Measurements from ENCODE around the gene UXS1.
A peak's percentile ranks its signal among the peaks of the same experiment; 100 is the strongest.

UXS1 gene

DNA sequence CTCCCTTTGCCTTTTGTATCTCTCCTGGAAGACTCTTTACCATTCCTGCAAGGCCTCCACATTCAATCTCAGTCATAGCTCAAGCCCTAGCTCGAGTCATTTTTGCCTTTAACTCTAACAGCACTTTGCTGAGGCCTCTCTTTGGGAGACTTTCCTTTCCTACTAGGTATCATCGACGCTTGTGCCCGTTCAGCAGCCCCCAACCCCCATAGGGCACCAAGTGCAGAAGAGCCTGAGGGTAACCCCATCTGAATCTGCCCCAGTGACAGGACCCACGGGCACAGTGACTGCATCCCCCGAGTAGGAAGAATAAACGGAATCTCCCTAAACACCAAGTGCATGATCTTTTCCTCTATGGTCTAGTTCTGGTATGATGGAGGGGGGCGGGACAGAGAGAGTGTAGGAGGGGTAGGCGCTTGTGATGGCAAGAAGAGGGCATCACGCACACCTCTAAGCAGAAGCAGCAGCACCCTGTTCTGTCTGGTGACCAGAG is 66.3 kb downstream of the UXS1 start:
- ATAC-seq (replicated peaks): no peak
- peaks cover 30% of the 10 kb centered on the region for H3K36me3 Mint-ChIP-seq (ENCODE audit: insufficient read depth)
- no peak overlapping the region for H3K4me3 Mint-ChIP-seq
- no peak for DNase-seq
- peak overlapping the region in 1 of 2 donors; percentile 47 for H3K27ac Mint-ChIP-seq
- no peaks in the 10 kb centered on the region for H3K27me3 Mint-ChIP-seq
- peaks cover 4 to 17% of the 10 kb centered on the region in 2 donors for H3K4me1 Mint-ChIP-seq (ENCODE audit: low read depth in 2 of 2)
- no peaks in the 10 kb centered on the region for H3K9me3 Mint-ChIP-seq

DNA sequence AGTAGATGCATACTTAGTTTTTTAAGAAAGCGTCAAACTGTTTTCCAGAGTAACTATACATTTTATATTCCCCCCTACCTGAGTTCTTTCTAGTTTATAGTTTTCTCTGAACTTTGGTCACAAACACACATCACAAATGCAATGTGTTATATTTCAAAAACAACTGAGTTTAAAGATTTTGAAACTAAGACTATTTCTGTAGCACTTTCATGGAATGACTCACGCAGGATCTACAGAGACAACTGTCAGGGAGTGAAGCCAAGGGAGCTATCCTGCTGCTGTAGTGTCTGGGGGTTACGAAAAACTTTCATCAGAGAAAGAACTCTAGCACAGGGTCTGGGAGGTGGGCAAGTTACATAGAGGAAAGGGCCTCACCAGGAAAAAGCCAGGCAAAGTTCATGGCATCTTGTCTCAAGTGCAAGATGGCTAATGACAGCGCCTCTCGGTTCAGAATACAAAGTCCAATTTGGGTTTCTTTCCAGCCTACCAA is 66.8 kb downstream of the UXS1 start:
- Mint-ChIP-seq H3K36me3 (ENCODE audit: insufficient read depth) (peaks cover 33% of the 10 kb centered on the region), H3K27me3 (no peaks in the 10 kb centered on the region)

DNA sequence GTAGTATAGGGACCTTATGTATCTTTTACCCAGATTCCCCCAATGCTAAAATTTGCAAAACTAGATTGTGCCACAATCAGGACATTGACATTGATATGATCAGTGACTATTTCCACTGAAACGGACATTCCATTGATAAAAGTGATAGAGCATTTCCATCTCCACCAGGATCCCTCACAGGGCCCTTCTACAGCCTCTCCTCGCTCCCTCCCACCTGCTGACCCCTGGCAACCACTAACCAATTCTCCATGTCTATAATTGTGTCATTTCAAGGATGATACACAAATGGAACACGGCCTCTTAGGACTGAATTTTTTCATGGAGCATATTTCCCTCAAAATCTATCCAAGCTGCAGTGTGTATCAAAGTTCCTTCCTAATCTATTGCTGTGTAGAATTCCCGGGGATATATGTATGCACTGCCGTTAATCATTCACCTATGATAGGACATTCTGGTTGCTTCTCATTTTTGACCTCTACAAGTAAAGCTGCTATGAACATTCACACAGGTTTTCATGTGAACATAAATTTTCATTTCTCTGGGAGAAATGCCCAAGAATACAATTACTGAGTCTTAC is 67.3 kb downstream of the UXS1 start:
- peaks cover 4 to 17% of the 10 kb centered on the region in 2 donors for H3K4me1 Mint-ChIP-seq (ENCODE audit: low read depth in 2 of 2)
- H3K4me3 Mint-ChIP-seq: no peak overlapping the region
- ATAC-seq (replicated peaks): no peak
- H3K27ac Mint-ChIP-seq: no peak overlapping the region
- DNase-seq: no peak
- H3K36me3 Mint-ChIP-seq (ENCODE audit: insufficient read depth): peaks cover 36% of the 10 kb centered on the region
- no peaks in the 10 kb centered on the region for H3K27me3 Mint-ChIP-seq
- no peaks in the 10 kb centered on the region for H3K9me3 Mint-ChIP-seq

More for the DNA sequence above, 66.8 kb downstream of the UXS1 start:
- H3K4me1 Mint-ChIP-seq (ENCODE audit: low read depth in 2 of 2): peaks cover 4 to 17% of the 10 kb centered on the region in 2 donors
- no peak overlapping the region for H3K4me3 Mint-ChIP-seq
- ATAC-seq (replicated peaks) (no peak), DNase-seq (no peak)
- no peaks in the 10 kb centered on the region for H3K9me3 Mint-ChIP-seq
- peak overlapping the region in 1 of 2 donors; percentile 47 for H3K27ac Mint-ChIP-seq

DNA sequence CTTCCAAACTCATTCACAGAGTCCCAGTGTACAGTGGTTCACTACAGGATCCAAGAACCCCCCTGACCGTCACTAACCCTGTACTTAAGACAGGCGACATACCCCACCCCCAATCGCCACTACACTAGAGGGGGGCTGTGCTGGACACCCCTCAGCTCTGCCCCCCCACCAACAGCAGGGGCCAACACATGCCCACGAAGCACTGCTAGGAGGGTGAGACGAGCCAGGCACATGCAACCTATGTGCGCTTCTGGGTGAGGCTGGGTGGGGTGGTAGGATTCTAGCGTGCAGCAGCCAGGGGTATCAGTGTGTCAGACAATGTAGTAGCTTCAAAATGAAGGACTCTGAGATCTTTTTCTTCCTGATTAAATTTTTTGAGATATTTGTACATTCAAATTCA is 67.8 kb downstream of the UXS1 start:
- no peaks in the 10 kb centered on the region for H3K27me3 Mint-ChIP-seq
- ATAC-seq (replicated peaks): no peak
- H3K27ac Mint-ChIP-seq: peak overlapping the region in 1 of 2 donors; percentile 20

DNA sequence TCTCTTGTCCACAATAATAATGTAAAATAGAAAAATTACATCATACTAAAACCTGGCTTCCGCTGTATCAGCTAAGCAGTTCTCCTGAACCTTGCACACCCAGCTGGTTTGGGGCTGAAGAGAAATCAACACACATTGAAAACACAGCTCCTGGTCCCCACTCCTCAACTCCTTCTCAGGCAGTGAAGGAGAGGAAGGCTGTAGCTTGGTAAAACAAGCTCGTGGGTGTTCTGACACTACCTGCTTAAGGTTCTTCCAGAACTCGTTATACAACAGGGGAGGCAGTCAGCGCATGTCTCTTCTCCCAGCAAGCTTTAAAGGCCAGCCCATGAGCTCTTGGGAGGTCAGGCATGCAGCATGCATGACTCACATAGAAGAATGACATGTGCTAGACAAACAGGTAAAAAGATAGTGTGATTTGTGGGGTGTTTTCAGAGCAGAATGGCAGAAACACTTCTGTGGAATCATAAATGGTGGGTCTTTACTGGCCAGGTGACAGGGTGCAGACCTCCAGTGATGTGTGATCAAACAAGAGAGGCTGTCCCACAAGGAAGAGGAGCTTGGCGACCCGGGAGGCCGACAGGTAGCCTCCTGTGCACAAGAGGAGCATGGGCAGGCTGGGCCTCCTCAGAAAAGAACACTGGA is 69.1 kb downstream of the UXS1 start:
- Mint-ChIP-seq H3K27me3 (no peaks in the 10 kb centered on the region), H3K27ac (peak overlapping the region; percentile 7 to 52), H3K4me3 (no peak overlapping the region), H3K9me3 (no peaks in the 10 kb centered on the region), H3K36me3 (ENCODE audit: insufficient read depth) (peaks cover 36% of the 10 kb centered on the region), H3K4me1 (ENCODE audit: low read depth in 2 of 2) (peaks cover 4 to 17% of the 10 kb centered on the region in 2 donors)
- DNase-seq (no peak), ATAC-seq (replicated peaks) (no peak)

More for the DNA sequence above, 67.8 kb downstream of the UXS1 start:
- no peak overlapping the region for H3K4me3 Mint-ChIP-seq
- DNase-seq: no peak
- peaks cover 4 to 17% of the 10 kb centered on the region in 2 donors for H3K4me1 Mint-ChIP-seq (ENCODE audit: low read depth in 2 of 2)
- peaks cover 36% of the 10 kb centered on the region for H3K36me3 Mint-ChIP-seq (ENCODE audit: insufficient read depth)
- H3K9me3 Mint-ChIP-seq: no peaks in the 10 kb centered on the region

DNA sequence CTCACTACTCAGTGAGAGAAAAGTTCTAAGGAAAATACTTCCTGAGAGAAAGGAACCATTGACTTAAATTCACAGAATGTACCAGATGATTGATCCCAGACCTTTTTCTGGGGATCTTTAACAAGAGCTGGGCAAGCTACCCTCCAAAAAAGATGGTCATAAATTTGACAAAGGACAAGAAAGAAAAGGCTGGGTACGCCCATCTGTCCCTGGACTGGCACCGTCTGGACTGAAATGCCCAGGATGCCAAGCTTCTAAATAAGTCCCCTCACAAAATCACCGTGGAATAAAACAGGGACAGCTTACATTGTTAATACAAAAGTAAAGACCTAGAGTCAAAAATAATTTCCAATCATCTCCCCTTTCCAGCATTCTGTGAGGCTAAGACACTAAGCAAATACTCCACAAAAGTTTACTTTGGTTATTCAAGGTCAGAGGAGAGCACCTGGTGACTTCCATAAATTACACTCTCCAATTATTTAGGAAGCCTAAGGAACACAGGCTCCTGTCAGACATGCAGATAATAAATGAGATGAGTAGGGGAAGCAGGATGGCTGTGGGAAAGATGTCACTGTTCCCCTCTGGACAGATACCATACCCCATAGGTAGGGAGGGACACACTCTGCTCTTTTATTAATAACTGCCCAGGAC is 69.9 kb downstream of the UXS1 start:
- ATAC-seq (replicated peaks) (no peak), DNase-seq (no peak)
- peaks cover 36% of the 10 kb centered on the region for H3K36me3 Mint-ChIP-seq (ENCODE audit: insufficient read depth)
- no peaks in the 10 kb centered on the region for H3K9me3 Mint-ChIP-seq
- peaks cover 4 to 14% of the 10 kb centered on the region in 2 donors for H3K4me1 Mint-ChIP-seq (ENCODE audit: low read depth in 2 of 2)
- no peak overlapping the region for H3K4me3 Mint-ChIP-seq
- H3K27me3 Mint-ChIP-seq: no peaks in the 10 kb centered on the region
- peak overlapping the region; percentile 7 to 52 for H3K27ac Mint-ChIP-seq

DNA sequence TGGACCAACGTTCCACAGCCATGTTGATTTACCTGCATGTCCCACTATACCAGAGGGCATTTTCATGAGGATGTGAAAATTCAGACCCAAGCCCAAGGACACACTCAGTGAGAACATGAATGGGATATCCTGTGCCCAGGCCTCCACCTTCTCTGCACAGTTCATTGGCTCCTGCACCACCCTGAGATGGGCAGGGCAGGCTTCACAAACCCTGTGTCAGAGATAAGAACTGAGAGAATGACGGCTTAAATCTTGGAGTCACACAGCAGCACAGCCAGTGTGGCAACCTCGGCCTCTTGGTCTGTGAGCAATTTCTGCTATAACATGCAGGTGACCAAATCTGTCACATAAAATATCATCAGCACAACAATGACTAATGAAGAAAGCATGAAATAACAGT is 71.9 kb downstream of the UXS1 start:
- Mint-ChIP-seq H3K4me3 (no peak overlapping the region), H3K9me3 (no peaks in the 10 kb centered on the region), H3K36me3 (ENCODE audit: insufficient read depth) (peaks cover 33% of the 10 kb centered on the region), H3K27me3 (no peaks in the 10 kb centered on the region), H3K27ac (no peak overlapping the region), H3K4me1 (ENCODE audit: low read depth in 2 of 2) (peaks cover 4 to 8% of the 10 kb centered on the region in 2 donors)
- DNase-seq (no peak), ATAC-seq (replicated peaks) (no peak)

DNA sequence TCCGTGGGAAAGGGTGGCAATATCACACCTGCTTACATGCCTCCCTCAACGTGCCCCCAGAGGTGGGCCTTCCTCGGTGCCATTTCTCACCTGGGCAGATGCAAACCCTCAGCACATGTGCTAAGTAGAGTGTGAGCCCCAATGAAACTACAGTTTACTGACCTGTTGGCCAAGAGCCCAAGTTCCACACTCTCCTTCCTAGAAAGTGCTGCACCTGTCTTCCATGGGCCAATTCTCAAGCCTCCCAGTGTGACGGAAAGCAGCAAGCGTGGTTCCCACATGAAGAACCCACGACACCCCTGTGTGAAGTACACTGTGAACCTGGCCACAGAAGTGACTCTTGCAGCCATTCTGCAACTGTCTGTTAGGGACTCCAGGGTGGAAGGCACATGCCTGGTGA is 73.7 kb downstream of the UXS1 start:
- Mint-ChIP-seq H3K4me3 (no peak overlapping the region), H3K27me3 (no peaks in the 10 kb centered on the region), H3K36me3 (ENCODE audit: insufficient read depth) (peaks cover 31% of the 10 kb centered on the region), H3K4me1 (ENCODE audit: low read depth in 2 of 2) (peaks cover 9 to 15% of the 10 kb centered on the region in 2 donors), H3K9me3 (no peaks in the 10 kb centered on the region), H3K27ac (peak overlapping the region in 1 of 2 donors; percentile 20)
- DNase-seq (no peak), ATAC-seq (replicated peaks) (no peak)

DNA sequence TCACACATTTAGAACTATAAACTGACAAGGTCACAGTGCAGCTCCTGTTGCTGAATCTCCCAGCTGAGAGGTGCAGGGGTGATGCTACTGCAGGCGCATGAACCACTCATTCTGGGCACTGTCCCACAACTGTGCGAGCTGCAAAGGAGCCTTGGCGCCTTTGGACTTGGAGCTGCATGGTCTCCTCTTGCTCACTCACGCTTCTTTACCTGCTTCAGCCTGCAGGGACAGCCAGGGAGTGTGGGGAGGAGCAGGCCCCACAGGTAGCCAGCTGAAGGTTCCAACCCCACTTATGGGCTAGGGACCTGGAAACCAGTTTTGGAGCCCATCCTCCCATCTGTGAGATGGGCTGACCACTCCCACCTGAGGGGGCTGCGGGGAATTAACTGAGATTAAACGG is 75.0 kb downstream of the UXS1 start:
- H3K36me3 Mint-ChIP-seq (ENCODE audit: insufficient read depth): peaks cover 23% of the 10 kb centered on the region
- DNase-seq (no peak), ATAC-seq (replicated peaks) (no peak)
- H3K9me3 Mint-ChIP-seq: no peaks in the 10 kb centered on the region
- H3K27me3 Mint-ChIP-seq: no peaks in the 10 kb centered on the region
- H3K27ac Mint-ChIP-seq: peak overlapping the region in 1 of 2 donors; percentile 41
- H3K4me3 Mint-ChIP-seq: no peak overlapping the region
- H3K4me1 Mint-ChIP-seq (ENCODE audit: low read depth in 2 of 2): peaks cover 5 to 10% of the 10 kb centered on the region in 2 donors

DNA sequence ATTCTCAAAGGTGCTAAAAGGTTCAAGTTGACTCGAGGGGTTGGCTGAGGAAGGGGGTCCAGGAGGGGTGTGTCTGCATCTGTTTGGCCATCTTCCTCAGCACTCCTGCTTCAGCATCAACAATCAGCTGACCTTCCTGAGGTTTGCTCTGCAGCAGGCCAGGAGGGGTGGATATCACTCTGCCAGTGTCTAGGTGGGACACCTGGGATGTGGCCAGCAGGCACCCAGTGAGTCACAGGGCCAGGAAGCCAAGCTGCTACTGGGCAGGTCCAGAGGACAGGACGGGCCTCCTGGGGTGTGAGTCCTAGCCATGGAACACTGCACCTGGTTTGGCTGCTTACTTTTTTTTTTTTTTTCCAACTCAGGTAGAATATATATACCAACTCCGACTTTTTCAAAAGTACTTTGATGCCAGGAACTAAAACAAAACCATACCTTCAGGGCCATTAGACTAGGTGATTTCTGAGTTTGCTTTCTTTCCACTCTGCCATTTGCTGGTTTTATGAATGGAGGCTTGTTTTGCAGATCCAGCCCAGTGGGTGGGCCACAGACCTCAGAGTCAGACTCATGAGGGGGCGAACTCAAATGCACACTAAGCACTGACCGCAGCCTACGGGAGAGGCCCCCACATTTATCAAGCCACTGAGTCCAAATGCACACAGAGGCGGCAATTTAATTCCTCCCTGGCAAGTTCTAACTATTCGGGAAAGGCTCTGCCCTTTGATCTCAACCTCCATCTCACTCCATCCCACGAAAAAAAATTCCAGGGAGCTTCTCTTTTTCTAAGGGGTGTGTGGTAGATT is 76.0 kb downstream of the UXS1 start:
- peak overlapping the region; percentile 41 to 46 for H3K27ac Mint-ChIP-seq
- ATAC-seq (replicated peaks): no peak
- peaks cover 5 to 10% of the 10 kb centered on the region in 2 donors for H3K4me1 Mint-ChIP-seq (ENCODE audit: low read depth in 2 of 2)
- no peak for DNase-seq
- peaks cover 15% of the 10 kb centered on the region for H3K36me3 Mint-ChIP-seq (ENCODE audit: insufficient read depth)
- H3K9me3 Mint-ChIP-seq: no peaks in the 10 kb centered on the region
- no peaks in the 10 kb centered on the region for H3K27me3 Mint-ChIP-seq
- no peak overlapping the region for H3K4me3 Mint-ChIP-seq

DNA sequence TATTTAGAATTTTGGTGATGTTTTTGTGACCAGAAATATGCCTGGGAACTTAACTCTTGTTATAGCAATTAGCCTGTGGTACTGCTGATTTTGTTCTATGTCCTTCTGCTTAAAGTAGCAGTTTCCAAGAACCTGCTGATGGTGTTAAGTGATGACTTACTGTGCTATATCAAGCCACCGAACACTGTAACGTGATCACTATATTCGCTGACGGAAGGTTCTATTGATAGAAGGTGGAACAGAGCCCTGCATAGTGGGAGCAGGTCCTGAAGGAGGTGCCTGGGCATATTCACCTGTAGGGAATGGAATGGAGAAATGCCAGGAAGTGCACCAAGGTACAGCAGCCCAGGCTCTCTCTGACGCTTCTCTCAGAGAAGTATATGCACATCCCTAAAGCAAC is 76.8 kb downstream of the UXS1 start:
- Mint-ChIP-seq H3K9me3 (no peaks in the 10 kb centered on the region), H3K4me3 (no peak overlapping the region), H3K27me3 (no peaks in the 10 kb centered on the region), H3K36me3 (ENCODE audit: insufficient read depth) (peaks cover 13% of the 10 kb centered on the region), H3K27ac (peak overlapping the region; percentile 46 to 47), H3K4me1 (ENCODE audit: low read depth in 2 of 2) (peaks cover 5 to 10% of the 10 kb centered on the region in 2 donors)
- DNase-seq (no peak), ATAC-seq (replicated peaks) (no peak)

DNA sequence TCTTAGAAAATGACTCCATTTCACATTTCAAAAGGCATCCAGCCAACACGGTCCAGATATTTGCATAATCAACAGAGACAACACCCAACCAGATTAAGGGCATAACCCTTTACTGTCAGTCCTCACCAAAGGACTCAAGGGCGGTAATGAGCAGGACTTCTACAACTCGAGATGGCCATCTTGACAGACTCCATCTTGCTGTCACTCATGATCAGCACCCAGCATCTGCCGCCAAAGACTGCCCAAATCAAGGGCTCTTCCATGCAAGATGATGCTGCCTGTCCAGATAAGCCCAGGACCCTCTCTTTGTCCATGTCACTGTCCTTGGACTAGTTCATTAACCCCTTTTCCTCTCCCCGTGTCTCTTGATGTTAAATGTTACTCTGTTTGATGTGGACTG is 77.9 kb downstream of the UXS1 start:
- H3K27me3 Mint-ChIP-seq: no peaks in the 10 kb centered on the region
- peaks cover 14% of the 10 kb centered on the region for H3K36me3 Mint-ChIP-seq (ENCODE audit: insufficient read depth)
- no peak overlapping the region for H3K4me3 Mint-ChIP-seq
- ATAC-seq (replicated peaks) (no peak), DNase-seq (no peak)
- H3K9me3 Mint-ChIP-seq: no peaks in the 10 kb centered on the region
- peak overlapping the region; percentile 47 to 60 for H3K27ac Mint-ChIP-seq
- H3K4me1 Mint-ChIP-seq (ENCODE audit: low read depth in 2 of 2): peaks cover 5 to 10% of the 10 kb centered on the region in 2 donors

DNA sequence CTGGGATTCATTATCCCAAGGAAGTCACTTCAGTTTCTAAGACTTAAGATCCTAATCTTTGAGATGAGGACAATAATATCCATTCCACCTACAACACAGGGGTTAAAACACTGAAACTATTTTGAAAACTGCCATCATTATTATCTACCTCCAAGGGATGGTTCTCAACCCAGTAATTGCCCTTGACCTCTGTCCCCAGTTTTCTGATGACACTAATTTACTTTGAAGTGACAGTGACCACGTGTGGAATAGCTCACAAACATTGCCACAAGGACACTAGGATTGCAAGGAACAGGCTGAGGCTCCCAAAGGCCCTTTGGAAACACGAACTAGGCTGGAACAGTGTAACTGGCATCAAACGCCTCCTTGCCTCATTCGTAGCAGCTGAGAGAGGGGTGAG is 78.4 kb downstream of the UXS1 start:
- H3K4me3 Mint-ChIP-seq: no peak overlapping the region
- peaks cover 14% of the 10 kb centered on the region for H3K36me3 Mint-ChIP-seq (ENCODE audit: insufficient read depth)
- no peaks in the 10 kb centered on the region for H3K9me3 Mint-ChIP-seq
- H3K27me3 Mint-ChIP-seq: no peaks in the 10 kb centered on the region
- DNase-seq (no peak), ATAC-seq (replicated peaks) (no peak)
- peaks cover 5 to 10% of the 10 kb centered on the region in 2 donors for H3K4me1 Mint-ChIP-seq (ENCODE audit: low read depth in 2 of 2)
- peak overlapping the region; percentile 60 for H3K27ac Mint-ChIP-seq

Measured in effector memory CD8-positive, alpha-beta T cell (primary cell).